Peyer's patch (tissue), 4 donors: Measurements from ENCODE around the gene FRS2.

ENCODE experiments used
- POLR2A ChIP-seq, 2 donors: fragments of 450-650 bp; IDR thresholded peaks; one replicate each; pipeline ENCODE4 v1.5.1; 2017; ENCODE audit warnings: antibody characterized with exemption in 2 of 2, mild to moderate bottlenecking in 2 of 2, moderate library complexity in 2 of 2
- TF ChIP-seq, protein P1 (sequence below), 6 experiments: fragments of 450-650 bp in 4 of 6; fragments of 200-600 bp in 2 of 6; sonication (generic) in 1 of 6; IDR thresholded peaks; one replicate each; pipeline ENCODE4 v1.5.1; 2017 to 2019; ENCODE audit warnings: antibody characterized with exemption in 6 of 6, mild to moderate bottlenecking in 3 of 6, moderate library complexity in 1 of 6

DNA sequence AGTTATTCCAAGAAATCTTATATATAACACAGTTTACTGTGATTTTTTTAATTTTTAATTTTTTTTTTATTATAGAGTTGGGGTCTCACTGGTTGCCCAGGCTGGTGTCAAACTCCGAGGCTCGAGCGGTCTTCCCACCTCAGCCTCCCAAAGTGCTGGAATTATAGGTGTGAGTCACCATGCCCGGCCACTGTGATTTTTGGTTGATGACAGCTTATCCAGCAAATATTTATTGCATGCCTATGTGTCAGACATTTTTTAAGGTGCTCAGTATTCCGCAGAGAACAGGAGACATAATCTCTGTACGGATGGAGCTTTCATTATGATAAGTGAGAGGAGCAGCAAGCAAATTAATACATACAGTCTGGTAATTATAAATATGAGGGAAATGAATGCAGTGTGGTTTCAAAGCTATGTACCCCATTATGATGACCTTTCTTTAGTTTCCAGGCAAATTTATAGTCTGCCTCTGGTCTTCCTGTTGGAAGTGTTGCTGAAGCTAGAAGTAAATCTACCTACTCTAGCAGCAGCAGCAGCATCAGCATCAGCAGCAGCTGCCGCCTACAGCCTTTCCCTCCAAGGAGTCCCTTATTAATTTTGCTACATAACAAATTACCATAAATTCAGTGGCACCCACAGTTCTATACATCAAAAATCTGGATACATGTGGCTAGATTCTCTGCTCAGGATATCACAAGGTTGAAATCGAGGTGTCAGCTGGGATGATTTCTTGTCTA is 32.3 kb downstream of the FRS2 start:
- TF ChIP-seq, protein P1, sequence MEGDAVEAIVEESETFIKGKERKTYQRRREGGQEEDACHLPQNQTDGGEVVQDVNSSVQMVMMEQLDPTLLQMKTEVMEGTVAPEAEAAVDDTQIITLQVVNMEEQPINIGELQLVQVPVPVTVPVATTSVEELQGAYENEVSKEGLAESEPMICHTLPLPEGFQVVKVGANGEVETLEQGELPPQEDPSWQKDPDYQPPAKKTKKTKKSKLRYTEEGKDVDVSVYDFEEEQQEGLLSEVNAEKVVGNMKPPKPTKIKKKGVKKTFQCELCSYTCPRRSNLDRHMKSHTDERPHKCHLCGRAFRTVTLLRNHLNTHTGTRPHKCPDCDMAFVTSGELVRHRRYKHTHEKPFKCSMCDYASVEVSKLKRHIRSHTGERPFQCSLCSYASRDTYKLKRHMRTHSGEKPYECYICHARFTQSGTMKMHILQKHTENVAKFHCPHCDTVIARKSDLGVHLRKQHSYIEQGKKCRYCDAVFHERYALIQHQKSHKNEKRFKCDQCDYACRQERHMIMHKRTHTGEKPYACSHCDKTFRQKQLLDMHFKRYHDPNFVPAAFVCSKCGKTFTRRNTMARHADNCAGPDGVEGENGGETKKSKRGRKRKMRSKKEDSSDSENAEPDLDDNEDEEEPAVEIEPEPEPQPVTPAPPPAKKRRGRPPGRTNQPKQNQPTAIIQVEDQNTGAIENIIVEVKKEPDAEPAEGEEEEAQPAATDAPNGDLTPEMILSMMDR (IDR thresholded peaks at IDR 0.05): no peak
- TF ChIP-seq POLR2A (IDR thresholded peaks at IDR 0.05): no peak
